A549 (cell line): ENCODE data around the gene SDF4. TPM values are rescaled to one million over a fixed set of nuclear protein-coding genes. Genes with fewer than 3 reads are reported as not detected.

Experiments used
- ATAC-seq, 2 experiments: fragments of 200-7000 bp in 1 of 2; fragments of >200 bp in 1 of 2; cut with Nextera tagmentation in 1 of 2; cut with Tn5 transposase in 1 of 2; 3 replicates each; pipeline versions ENCODE4 v1.8.0 to v1.9.1; 2018 to 2020; ENCODE audit warnings: mild to moderate bottlenecking in 1 of 2, moderate library complexity in 1 of 2
- CTCF ChIA-PET: fragments of 300-600 bp; sonication (Branson Sonifier 250); formaldehyde crosslinking; extraction: SDS; loops from one replicate; lab custom pipeline; 2021; ENCODE audit warnings: antibody characterized with exemption, inconsistent platforms; lab: Yijun Ruan, JAX
- POLR2A ChIA-PET: fragments of 350-600 bp; formaldehyde crosslinking; extraction: SDS; loops from one replicate; lab custom pipeline; 2021; ENCODE audit warnings: antibody characterized with exemption, inconsistent platforms; lab: Yijun Ruan, JAX
- DNase-seq, 2 experiments: peaks; one replicate each; pipeline versions ENCODE4 v3.0.0 to v3.0.0-alpha.2; 2011 to 2016; ENCODE audit warnings: low read depth in 1 of 2, low spot score in 1 of 2
- FAIRE-seq: peaks from 2 replicates; lab custom pipeline; 2011; peaks lifted over from hg19 to GRCh38; lab: Jason Lieb, UNC
- H3K27ac ChIP-seq, 2 experiments: fragments of >200 bp; sonication (Bioruptor Twin); formaldehyde crosslinking; 3 replicates each; pipeline ENCODE4 v1.5.1; 2016 to 2017
- H3K4me1 ChIP-seq: fragments of >200 bp; sonication (Bioruptor Twin); formaldehyde crosslinking; 3 replicates; pipeline ENCODE4 v1.6.1; 2016
- H3K4me2 ChIP-seq: fragments of >200 bp; sonication (Bioruptor Twin); formaldehyde crosslinking; 3 replicates; pipeline ENCODE4 v1.6.1; 2016
- H3K4me3 ChIP-seq: fragments of >200 bp; sonication (Bioruptor Twin); formaldehyde crosslinking; 3 replicates; pipeline ENCODE4 v1.5.1; 2016
- H3K9me3 ChIP-seq: fragments of >200 bp; sonication (Bioruptor Twin); formaldehyde crosslinking; 3 replicates; pipeline ENCODE4 v1.6.1; 2016
- BHLHE40 ChIP-seq: IDR thresholded peaks from 2 replicates; pipeline ENCODE4 v1.6.1; 2012; ENCODE audit warnings: low read depth, low read length, inconsistent platforms
- CBX2 ChIP-seq: fragments of 200-600 bp; sonication (generic); IDR thresholded peaks from 2 replicates; pipeline ENCODE4 v1.6.1; 2016; ENCODE audit warnings: low read depth, mild to moderate bottlenecking, borderline replicate concordance
- CBX8 ChIP-seq: fragments of 200-600 bp; sonication (generic); IDR thresholded peaks from 2 replicates; pipeline ENCODE4 v1.6.1; 2016
- CEBPB ChIP-seq, 2 experiments: fragments of >200 bp in 1 of 2; sonication (Bioruptor Twin) in 1 of 2; formaldehyde crosslinking in 1 of 2; IDR thresholded peaks; 2 replicates each; pipeline ENCODE4 v1.6.1; 2012 to 2016
- CHD2 ChIP-seq: fragments of 150-350 bp; IDR thresholded peaks from 2 replicates; pipeline ENCODE4 v1.6.1; 2014; ENCODE audit warnings: low read length; ENCODE audit not compliant: partially characterized antibody
- CHD4 ChIP-seq: fragments of 200-600 bp; sonication (generic); IDR thresholded peaks from 2 replicates; pipeline ENCODE4 v1.6.1; 2016; ENCODE audit warnings: antibody characterized with exemption, mild to moderate bottlenecking, borderline replicate concordance
- E2F6 ChIP-seq: IDR thresholded peaks from 2 replicates; pipeline ENCODE4 v1.6.1; 2012; ENCODE audit warnings: low read depth, borderline replicate concordance
- EP300 ChIP-seq, 2 experiments: fragments of >200 bp; sonication (Bioruptor Twin); formaldehyde crosslinking; IDR thresholded peaks; 2 replicates in 1 of 2; 3 replicates in 1 of 2; pipeline ENCODE4 v1.6.1; 2016 to 2017
- ESRRA ChIP-seq: fragments of 150-350 bp; IDR thresholded peaks from 2 replicates; pipeline ENCODE4 v1.6.1; 2014; ENCODE audit warnings: mild to moderate bottlenecking, low read length, borderline replicate concordance
- FOSB ChIP-seq: fragments of 250-450 bp; sonication (Bioruptor Pico); IDR thresholded peaks from 2 replicates; pipeline ENCODE4 v1.5.0; 2020; ENCODE audit warnings: mild to moderate bottlenecking, moderate library complexity
- FOSL2 ChIP-seq, 2 experiments: fragments of 450-650 bp in 1 of 2; fragments of >200 bp in 1 of 2; sonication (Bioruptor Twin) in 1 of 2; formaldehyde crosslinking; IDR thresholded peaks; 2 replicates each; pipeline versions ENCODE4 v1.5.0 to v1.6.1; 2016 to 2020; ENCODE audit warnings: mild to moderate bottlenecking in 1 of 2, moderate library complexity in 1 of 2
- FOXS1 ChIP-seq: fragments of 250-450 bp; sonication (Bioruptor Pico); IDR thresholded peaks from 2 replicates; pipeline ENCODE4 v1.5.0; 2020; ENCODE audit warnings: mild to moderate bottlenecking, moderate library complexity
- GATA3 ChIP-seq: IDR thresholded peaks from 2 replicates; pipeline ENCODE4 v1.6.1; 2012; ENCODE audit warnings: borderline replicate concordance
- HDAC2 ChIP-seq: fragments of 200-600 bp; sonication (generic); IDR thresholded peaks from 2 replicates; pipeline ENCODE4 v1.6.1; 2016
- HEYL ChIP-seq: fragments of 250-450 bp; sonication (Bioruptor Pico); IDR thresholded peaks from 2 replicates; pipeline ENCODE4 v1.8.0; 2021; ENCODE audit warnings: mild to moderate bottlenecking, moderate library complexity
- HOXA7 ChIP-seq: fragments of 250-450 bp; sonication (Bioruptor Pico); IDR thresholded peaks from 2 replicates; pipeline ENCODE4 v1.5.0; 2020; ENCODE audit warnings: mild to moderate bottlenecking, moderate library complexity
- JUNB ChIP-seq: fragments of >200 bp; sonication (Bioruptor Twin); formaldehyde crosslinking; IDR thresholded peaks from 2 replicates; pipeline ENCODE4 v1.6.1; 2016
- KDM1A ChIP-seq: fragments of 200-600 bp; sonication (generic); IDR thresholded peaks from 2 replicates; pipeline ENCODE4 v1.6.1; 2016; ENCODE audit warnings: low read depth, mild to moderate bottlenecking
- MAZ ChIP-seq: fragments of 150-350 bp; IDR thresholded peaks from 2 replicates; pipeline ENCODE4 v1.6.1; 2014; ENCODE audit warnings: antibody characterized with exemption, low read depth, low read length, borderline replicate concordance
- NR3C1 ChIP-seq: fragments of >200 bp; sonication (Bioruptor Twin); formaldehyde crosslinking; IDR thresholded peaks from 3 replicates; pipeline ENCODE4 v1.6.1; 2017
- PHF8 ChIP-seq: fragments of 200-600 bp; sonication (generic); IDR thresholded peaks from 2 replicates; pipeline ENCODE4 v1.6.1; 2016; ENCODE audit warnings: low read depth, mild to moderate bottlenecking, antibody characterized with exemption, moderate library complexity, borderline replicate concordance
- POLR2A ChIP-seq: IDR thresholded peaks from 2 replicates; pipeline ENCODE4 v1.6.1; 2012; ENCODE audit warnings: mild to moderate bottlenecking, low read length
- POLR2AphosphoS2 ChIP-seq: conservative IDR thresholded peaks from 2 replicates; pipeline ENCODE4 v1.6.1; 2012; ENCODE audit warnings: low read length, improper control_type of control experiment, inconsistent platforms
- RCOR1 ChIP-seq: fragments of 150-350 bp; IDR thresholded peaks from 2 replicates; pipeline ENCODE4 v1.6.1; 2014; ENCODE audit warnings: antibody characterized with exemption, low read length, low read depth
- TFCP2L1 ChIP-seq: fragments of 250-450 bp; sonication (Bioruptor Pico); IDR thresholded peaks from 2 replicates; pipeline ENCODE4 v1.5.0; 2021; ENCODE audit warnings: mild to moderate bottlenecking
- TP53 ChIP-seq: fragments of 250-450 bp; sonication (Bioruptor Pico); IDR thresholded peaks from 2 replicates; pipeline ENCODE4 v1.5.0; 2021; ENCODE audit warnings: mild to moderate bottlenecking, moderate library complexity
- ZFP36 ChIP-seq: fragments of 450-650 bp; IDR thresholded peaks from 2 replicates; pipeline ENCODE4 v1.6.1; 2014; ENCODE audit warnings: borderline replicate concordance; ENCODE audit not compliant: partially characterized antibody
- ZSCAN20 ChIP-seq: fragments of 250-450 bp; sonication (Bioruptor Pico); IDR thresholded peaks from 2 replicates; pipeline ENCODE4 v1.8.0; 2022; ENCODE audit warnings: mild to moderate bottlenecking, moderate library complexity
- WGBS: methylation state at CpG from one replicate; pipeline ENCODE4 v1.1.6; 2017; ENCODE audit errors: missing lambda C conversion rate; 5-methylcytosine and 5-hydroxymethylcytosine counted together
- polyA plus RNA-seq, 4 experiments: library from polyadenylated mRNA; depleted of rRNA in 3 of 4; stranded (reverse); fragments of >200 nt; fragmentation: RNase III in 1 of 4; extraction: RNeasy Plus Mini Kit Qiagen cat#74134 plus additional on column Dnase treatment in 1 of 4; gene quantifications; 2 replicates in 3 of 4; 3 replicates in 1 of 4; pipeline ENCODE4 v1.2.3, GENCODE V29; 2011 to 2017
- TF ChIP-seq, protein P1 (sequence below): fragments of >200 bp; sonication (Bioruptor Twin); formaldehyde crosslinking; IDR thresholded peaks from 3 replicates; pipeline ENCODE4 v1.5.1; 2016
- TF ChIP-seq, protein P2 (sequence below): fragments of 250-450 bp; sonication (Bioruptor Pico); IDR thresholded peaks from 2 replicates; pipeline ENCODE4 v1.5.0; 2020; ENCODE audit warnings: low read depth, mild to moderate bottlenecking, moderate library complexity
- TF ChIP-seq, protein P3 (sequence below): IDR thresholded peaks from 2 replicates; pipeline ENCODE4 v1.6.1; 2012

Gene SDF4
- polyA plus RNA-seq, 2 of the 4 experiments (the other 2 are of a cell fraction): 58.3 to 97.4 TPM

DNA sequence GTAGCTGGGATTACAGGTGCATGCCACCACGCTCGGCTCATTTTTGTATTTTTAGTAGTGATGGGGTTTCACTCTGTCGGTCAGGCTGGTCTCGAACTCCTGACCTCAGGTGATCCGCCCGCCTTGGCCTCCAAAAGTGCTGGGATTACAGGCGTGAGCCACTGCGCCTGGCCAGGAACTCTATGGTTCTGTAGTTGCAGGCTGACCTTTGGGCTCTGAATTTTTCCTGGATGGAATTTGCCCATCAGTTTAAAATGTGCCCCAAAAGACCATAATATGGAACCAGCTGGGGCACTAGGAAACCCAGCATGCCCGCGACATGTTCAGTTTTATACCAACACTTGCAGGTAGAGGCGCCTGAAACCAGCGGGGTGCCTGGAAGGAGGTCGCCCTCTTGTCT, 46.8 kb upstream of the SDF4 start:
- no peak overlapping the region for H3K27ac ChIP-seq
- H3K4me3 ChIP-seq: no peak overlapping the region
- DNase-seq: no peak
- TF ChIP-seq ZFP36 (no peak), HEYL (no peak), JUNB (no peak), POLR2A (no peak)
- TF ChIP-seq, protein P1, sequence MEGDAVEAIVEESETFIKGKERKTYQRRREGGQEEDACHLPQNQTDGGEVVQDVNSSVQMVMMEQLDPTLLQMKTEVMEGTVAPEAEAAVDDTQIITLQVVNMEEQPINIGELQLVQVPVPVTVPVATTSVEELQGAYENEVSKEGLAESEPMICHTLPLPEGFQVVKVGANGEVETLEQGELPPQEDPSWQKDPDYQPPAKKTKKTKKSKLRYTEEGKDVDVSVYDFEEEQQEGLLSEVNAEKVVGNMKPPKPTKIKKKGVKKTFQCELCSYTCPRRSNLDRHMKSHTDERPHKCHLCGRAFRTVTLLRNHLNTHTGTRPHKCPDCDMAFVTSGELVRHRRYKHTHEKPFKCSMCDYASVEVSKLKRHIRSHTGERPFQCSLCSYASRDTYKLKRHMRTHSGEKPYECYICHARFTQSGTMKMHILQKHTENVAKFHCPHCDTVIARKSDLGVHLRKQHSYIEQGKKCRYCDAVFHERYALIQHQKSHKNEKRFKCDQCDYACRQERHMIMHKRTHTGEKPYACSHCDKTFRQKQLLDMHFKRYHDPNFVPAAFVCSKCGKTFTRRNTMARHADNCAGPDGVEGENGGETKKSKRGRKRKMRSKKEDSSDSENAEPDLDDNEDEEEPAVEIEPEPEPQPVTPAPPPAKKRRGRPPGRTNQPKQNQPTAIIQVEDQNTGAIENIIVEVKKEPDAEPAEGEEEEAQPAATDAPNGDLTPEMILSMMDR: no peak
- FAIRE-seq: no peak
- ATAC-seq: no peak
- CTCF ChIA-PET: interaction anchor here (2.7 to 4.1 kb wide), 2 partner anchors 14 to 156 kb away, joined by 9 to 17 read pairs; no protein-coding TSS in a partner anchor
- no peak overlapping the region for H3K4me2 ChIP-seq
- no peaks in the 10 kb centered on the region for H3K9me3 ChIP-seq
- peaks cover 8% of the 10 kb centered on the region; the same call in 2 of the 3 replicates for H3K4me1 ChIP-seq
- 93% methylated on average over 13 of the region's 13 CpGs for WGBS
- POLR2A ChIA-PET: no interaction called here

GRCh38 chr1:1275836-1276235, 44.0 kb upstream of the SDF4 start:
- POLR2A ChIA-PET: no interaction called here

DNA sequence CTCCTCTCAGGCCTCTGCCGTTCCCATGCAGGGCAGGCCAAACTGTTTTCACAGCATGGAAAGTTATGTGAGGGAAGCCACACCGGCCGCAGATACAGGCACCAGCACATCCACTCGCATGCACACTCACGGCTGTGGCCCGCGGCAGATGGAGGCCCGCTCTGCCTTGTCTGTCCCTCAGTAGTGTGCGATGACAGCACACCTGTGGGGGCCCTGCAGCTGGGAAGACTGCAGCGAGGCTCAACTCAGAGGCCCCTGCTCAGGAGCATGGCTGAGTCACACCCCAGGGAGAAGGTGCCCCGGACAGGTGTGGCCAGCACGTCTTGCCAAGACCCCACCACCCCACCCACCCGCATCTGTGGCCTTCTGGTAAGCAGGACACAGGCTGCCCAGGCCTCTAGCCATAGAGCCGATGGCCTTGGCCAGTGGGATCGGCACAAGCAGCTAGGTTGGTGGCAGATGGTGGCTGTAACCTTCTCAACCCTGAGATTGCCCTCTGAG, 43.2 kb upstream of the SDF4 start:
- Histone ChIP-seq H3K9me3 (no peaks in the 10 kb centered on the region), H3K4me2 (peak overlapping the region; percentile 88), H3K4me1 (peaks cover 17% of the 10 kb centered on the region), H3K27ac (peak overlapping the region in 1 of 2 experiments; percentile 99; a peak in 4 of 6 replicates)
- DNase-seq (no peak), FAIRE-seq (no peak), ATAC-seq (no peak)
- POLR2A ChIA-PET: no interaction called here
- TF ChIP-seq MAZ (no peak), FOSB (CRISPR knock-in tag) (no peak), CBX2 (no peak), JUNB (no peak), CHD4 (no peak), TP53 (CRISPR knock-in tag) (no peak), BHLHE40 (no peak), CHD2 (no peak), ESRRA (no peak), ZFP36 (no peak), ZSCAN20 (CRISPR knock-in tag) (no peak), KDM1A (no peak), GATA3 (no peak), EP300 (IDR thresholded peaks at IDR 0.05) (no peak), NR3C1 (no peak), FOSL2 (IDR thresholded peaks at IDR 0.05) (no peak), FOSL2 (CRISPR knock-in tag; IDR thresholded peaks at IDR 0.05) (no peak), E2F6 (no peak), FOXS1 (CRISPR knock-in tag) (no peak)
- TF ChIP-seq, all 56 proteins: peak for 0
- 79% methylated on average over 4 of the region's 15 CpGs for WGBS
- CTCF ChIA-PET: no interaction called here
- H3K4me3 ChIP-seq: no peak overlapping the region

More at GRCh38 chr1:1275836-1276235, 44.0 kb upstream of the SDF4 start:
- H3K9me3 ChIP-seq: no peaks in the 10 kb centered on the region
- FAIRE-seq (no peak), ATAC-seq (no peak), DNase-seq (no peak)
- CTCF ChIA-PET: no interaction called here
- H3K4me3 ChIP-seq: no peak overlapping the region
- peaks cover 16% of the 10 kb centered on the region for H3K4me1 ChIP-seq
- TF ChIP-seq PHF8 (no peak), FOSB (CRISPR knock-in tag) (no peak), ZFP36 (no peak), RCOR1 (no peak), TFCP2L1 (no peak), CEBPB (IDR thresholded peaks at IDR 0.05) (no peak), HOXA7 (CRISPR knock-in tag) (no peak), POLR2AphosphoS2 (no peak), FOSL2 (IDR thresholded peaks at IDR 0.05) (no peak), FOSL2 (CRISPR knock-in tag; IDR thresholded peaks at IDR 0.05) (no peak), BHLHE40 (no peak), CHD2 (no peak), ZSCAN20 (CRISPR knock-in tag) (no peak), HDAC2 (no peak), CBX8 (no peak)
- TF ChIP-seq, protein P2, sequence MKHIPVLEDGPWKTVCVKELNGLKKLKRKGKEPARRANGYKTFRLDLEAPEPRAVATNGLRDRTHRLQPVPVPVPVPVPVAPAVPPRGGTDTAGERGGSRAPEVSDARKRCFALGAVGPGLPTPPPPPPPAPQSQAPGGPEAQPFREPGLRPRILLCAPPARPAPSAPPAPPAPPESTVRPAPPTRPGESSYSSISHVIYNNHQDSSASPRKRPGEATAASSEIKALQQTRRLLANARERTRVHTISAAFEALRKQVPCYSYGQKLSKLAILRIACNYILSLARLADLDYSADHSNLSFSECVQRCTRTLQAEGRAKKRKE (CRISPR knock-in tag): no peak
- TF ChIP-seq, protein P3, sequence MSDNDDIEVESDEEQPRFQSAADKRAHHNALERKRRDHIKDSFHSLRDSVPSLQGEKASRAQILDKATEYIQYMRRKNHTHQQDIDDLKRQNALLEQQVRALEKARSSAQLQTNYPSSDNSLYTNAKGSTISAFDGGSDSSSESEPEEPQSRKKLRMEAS: no peak
- no peak overlapping the region for H3K27ac ChIP-seq
- H3K4me2 ChIP-seq: no peak overlapping the region
- WGBS: 84% methylated on average over 9 of the region's 9 CpGs
